ENCODE data around the gene STK40. TPM values are rescaled to one million over a fixed set of nuclear protein-coding genes. Genes with fewer than 3 reads are reported as not detected.

Gene STK40
- total and polyA plus RNA-seq, 9 of the 15 experiments (the other 6 are each of a cell fraction or from before 2014, with no cell fraction given), result 0.69 to 94.3 (median 39.1) TPM

DNA sequence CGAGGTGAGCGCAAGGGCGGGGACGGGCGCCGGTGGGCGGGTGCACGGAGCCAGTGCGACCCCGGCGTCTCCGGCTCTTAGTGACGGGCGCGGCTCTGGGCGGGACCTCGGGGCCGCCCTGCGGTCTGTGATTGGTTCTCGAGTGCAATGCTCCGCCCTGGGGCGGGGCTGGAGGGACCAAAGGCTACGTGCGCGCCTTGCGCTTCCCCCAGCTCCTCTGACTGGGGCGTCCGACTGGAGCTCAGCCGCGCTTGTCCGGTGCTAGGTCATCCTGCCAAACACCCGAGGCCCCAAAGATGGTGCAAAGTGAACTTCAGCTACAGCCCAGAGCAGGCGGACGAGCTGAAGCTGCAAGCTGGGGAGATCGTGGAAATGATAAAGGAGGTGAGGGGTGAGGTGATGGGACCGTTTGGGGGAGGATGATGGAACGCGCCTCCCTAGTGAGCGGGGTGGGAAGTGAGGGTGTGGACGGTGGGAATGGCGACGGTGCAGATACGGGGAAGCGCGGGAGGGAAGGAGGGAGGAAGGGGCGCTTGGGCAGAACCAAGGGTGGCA, 78.7 kb downstream of the STK40 start (continued):
- peak; percentile 41 for TF ChIP-seq CREB1 (IDR thresholded peaks at IDR 0.05)
- no peak for TF ChIP-seq CREB1 (CRISPR knock-in tag; IDR thresholded peaks at IDR 0.05)
- TF ChIP-seq ZNF3 (CRISPR knock-in tag; IDR thresholded peaks at IDR 0.05), result no peak
- no peak for TF ChIP-seq ZNF668 (CRISPR knock-in tag; IDR thresholded peaks at IDR 0.05)
- TF ChIP-seq NBN (IDR thresholded peaks at IDR 0.05; ENCODE audit: low read depth), result peak; percentile 55; the same call in 1 of the 2 replicates
- TF ChIP-seq TARDBP (IDR thresholded peaks at IDR 0.05), result peak; percentile 66; the same call in 1 of the 2 replicates
- TF ChIP-seq, protein P1, sequence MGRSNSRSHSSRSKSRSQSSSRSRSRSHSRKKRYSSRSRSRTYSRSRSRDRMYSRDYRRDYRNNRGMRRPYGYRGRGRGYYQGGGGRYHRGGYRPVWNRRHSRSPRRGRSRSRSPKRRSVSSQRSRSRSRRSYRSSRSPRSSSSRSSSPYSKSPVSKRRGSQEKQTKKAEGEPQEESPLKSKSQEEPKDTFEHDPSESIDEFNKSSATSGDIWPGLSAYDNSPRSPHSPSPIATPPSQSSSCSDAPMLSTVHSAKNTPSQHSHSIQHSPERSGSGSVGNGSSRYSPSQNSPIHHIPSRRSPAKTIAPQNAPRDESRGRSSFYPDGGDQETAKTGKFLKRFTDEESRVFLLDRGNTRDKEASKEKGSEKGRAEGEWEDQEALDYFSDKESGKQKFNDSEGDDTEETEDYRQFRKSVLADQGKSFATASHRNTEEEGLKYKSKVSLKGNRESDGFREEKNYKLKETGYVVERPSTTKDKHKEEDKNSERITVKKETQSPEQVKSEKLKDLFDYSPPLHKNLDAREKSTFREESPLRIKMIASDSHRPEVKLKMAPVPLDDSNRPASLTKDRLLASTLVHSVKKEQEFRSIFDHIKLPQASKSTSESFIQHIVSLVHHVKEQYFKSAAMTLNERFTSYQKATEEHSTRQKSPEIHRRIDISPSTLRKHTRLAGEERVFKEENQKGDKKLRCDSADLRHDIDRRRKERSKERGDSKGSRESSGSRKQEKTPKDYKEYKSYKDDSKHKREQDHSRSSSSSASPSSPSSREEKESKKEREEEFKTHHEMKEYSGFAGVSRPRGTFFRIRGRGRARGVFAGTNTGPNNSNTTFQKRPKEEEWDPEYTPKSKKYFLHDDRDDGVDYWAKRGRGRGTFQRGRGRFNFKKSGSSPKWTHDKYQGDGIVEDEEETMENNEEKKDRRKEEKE (IDR thresholded peaks at IDR 0.05; ENCODE audit: borderline replicate concordance in 1 of 2, control insufficient read depth in 1 of 2, low read depth in 2 of 2, low read length in 1 of 2), result no peak
- TF ChIP-seq NFRKB (IDR thresholded peaks at IDR 0.05; ENCODE audit: low read depth), result peak; percentile 59; the same call in 1 of the 2 replicates
- TF ChIP-seq, protein P2, sequence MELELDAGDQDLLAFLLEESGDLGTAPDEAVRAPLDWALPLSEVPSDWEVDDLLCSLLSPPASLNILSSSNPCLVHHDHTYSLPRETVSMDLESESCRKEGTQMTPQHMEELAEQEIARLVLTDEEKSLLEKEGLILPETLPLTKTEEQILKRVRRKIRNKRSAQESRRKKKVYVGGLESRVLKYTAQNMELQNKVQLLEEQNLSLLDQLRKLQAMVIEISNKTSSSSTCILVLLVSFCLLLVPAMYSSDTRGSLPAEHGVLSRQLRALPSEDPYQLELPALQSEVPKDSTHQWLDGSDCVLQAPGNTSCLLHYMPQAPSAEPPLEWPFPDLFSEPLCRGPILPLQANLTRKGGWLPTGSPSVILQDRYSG (tag; conservative IDR thresholded peaks at IDR 0.05; ENCODE audit: low read depth), result no peak
- no peak for TF ChIP-seq SREBF1 (IDR thresholded peaks at IDR 0.05; ENCODE audit: borderline replicate concordance, low read depth, low read length)
- peak; percentile 75 for TF ChIP-seq RBM25 (IDR thresholded peaks at IDR 0.05; ENCODE audit: low read depth, low read length, severe bottlenecking)
- TF ChIP-seq, protein P3, sequence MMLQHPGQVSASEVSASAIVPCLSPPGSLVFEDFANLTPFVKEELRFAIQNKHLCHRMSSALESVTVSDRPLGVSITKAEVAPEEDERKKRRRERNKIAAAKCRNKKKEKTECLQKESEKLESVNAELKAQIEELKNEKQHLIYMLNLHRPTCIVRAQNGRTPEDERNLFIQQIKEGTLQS (IDR thresholded peaks at IDR 0.05), result no peak
- TF ChIP-seq, protein P3 (CRISPR knock-in tag; conservative IDR thresholded peaks at IDR 0.05), result 0 out of 2 replicates have a peak, but pooled peaks have one; percentile 52
- TF ChIP-seq HLTF (IDR thresholded peaks at IDR 0.05), result 0 out of 2 replicates have a peak, but pooled peaks have one; percentile 44
- TF ChIP-seq MTA2 (IDR thresholded peaks at IDR 0.05; ENCODE audit: low read depth), result 0 out of 2 replicates have a peak, but pooled peaks have one; percentile 31
- no peak for TF ChIP-seq POLR3G (IDR thresholded peaks at IDR 0.05; ENCODE audit: extremely low read depth, insufficient read length, insufficient replicate concordance)
- TF ChIP-seq PHB2 (IDR thresholded peaks at IDR 0.05; ENCODE audit: low read depth), result 0 out of 2 replicates have a peak, but pooled peaks have one; percentile 47
- TF ChIP-seq GTF2A2 (tag; IDR thresholded peaks at IDR 0.05), result no peak
- TF ChIP-seq, protein P4, sequence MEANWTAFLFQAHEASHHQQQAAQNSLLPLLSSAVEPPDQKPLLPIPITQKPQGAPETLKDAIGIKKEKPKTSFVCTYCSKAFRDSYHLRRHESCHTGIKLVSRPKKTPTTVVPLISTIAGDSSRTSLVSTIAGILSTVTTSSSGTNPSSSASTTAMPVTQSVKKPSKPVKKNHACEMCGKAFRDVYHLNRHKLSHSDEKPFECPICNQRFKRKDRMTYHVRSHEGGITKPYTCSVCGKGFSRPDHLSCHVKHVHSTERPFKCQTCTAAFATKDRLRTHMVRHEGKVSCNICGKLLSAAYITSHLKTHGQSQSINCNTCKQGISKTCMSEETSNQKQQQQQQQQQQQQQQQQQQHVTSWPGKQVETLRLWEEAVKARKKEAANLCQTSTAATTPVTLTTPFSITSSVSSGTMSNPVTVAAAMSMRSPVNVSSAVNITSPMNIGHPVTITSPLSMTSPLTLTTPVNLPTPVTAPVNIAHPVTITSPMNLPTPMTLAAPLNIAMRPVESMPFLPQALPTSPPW (CRISPR knock-in tag; IDR thresholded peaks at IDR 0.05), result no peak
- peak; percentile 30; the same call in 1 of the 2 replicates for TF ChIP-seq ARID2 (IDR thresholded peaks at IDR 0.05)
- TF ChIP-seq SPI1 (IDR thresholded peaks at IDR 0.05; ENCODE audit: borderline replicate concordance, low read depth, low read length), result no peak
- TF ChIP-seq ZNF408 (CRISPR knock-in tag; IDR thresholded peaks at IDR 0.05; ENCODE audit: low read depth), result no peak
- no peak for TF ChIP-seq CBFB (CRISPR knock-in tag; IDR thresholded peaks at IDR 0.05)
- peak; percentile 94 for TF ChIP-seq CTBP1 (IDR thresholded peaks at IDR 0.05; ENCODE audit: borderline replicate concordance)
- no peak for TF ChIP-seq KHSRP (IDR thresholded peaks at IDR 0.05)
